ENCODE results near the gene SLC25A18.
"Not testable (repeated sequence)": the region's sequence is repeated elsewhere in the genome, so short reads cannot be mapped to it uniquely, and the experiment has no call there.

The SLC25A18 gene

DNA sequence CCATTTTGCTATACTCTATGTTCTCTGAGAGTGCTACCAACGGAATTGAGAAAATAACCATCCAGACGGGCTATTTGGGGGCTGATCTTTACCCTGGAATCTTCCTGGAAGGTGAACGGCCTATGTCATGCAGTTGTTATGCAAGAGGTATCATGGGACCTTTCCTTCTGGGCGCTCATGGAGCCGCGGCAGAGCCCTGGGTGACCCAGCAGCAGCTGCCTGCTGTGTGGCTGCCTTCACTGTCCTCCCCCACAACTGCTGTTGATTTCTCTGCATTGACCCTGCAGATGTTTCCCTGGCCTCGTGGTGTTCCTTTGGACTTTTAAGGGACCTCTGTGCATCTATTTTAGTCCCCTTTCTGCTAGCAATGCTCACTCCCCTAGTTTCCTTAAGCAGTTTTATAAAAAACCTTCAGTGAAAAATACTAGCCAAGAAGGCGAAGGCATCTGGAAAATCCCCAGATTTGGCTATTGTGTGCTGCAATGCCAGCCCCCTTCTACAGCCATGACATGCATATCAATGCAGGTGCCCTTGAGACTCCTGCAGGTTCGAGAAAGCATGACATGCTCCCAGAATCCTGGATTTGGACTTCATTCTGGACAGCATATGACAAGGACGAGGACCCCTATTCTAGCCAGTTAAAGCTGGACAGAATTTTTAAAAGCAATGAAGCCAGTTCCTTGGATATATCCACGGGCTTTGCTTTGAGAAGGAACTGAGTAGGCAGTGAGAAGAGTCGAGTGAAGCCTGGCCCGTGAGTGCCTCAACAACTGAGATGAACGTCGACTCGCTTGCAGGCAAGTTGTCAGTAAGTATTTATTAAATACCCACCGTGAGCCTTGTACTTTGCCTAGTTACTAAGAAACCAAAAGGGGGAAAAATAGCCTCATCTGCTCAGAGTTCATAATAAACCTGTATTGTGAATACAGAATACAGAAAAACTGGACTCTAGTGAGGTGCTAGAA lies at the start of gene SLC25A18:
Gene SLC25A18 (plus strand): TSS at position 593 of the 965 bp plus-strand sequence. CDS start 16,447 bp downstream, outside the sequence.
- DNase-seq (ENCODE audit: low read depth in 3 of 3, low spot score in 1 of 3) = no peak

GRCh38 chr22:17513612-17514011 lies 49.7 kb upstream of the SLC25A18 start:
- DNase-seq (ENCODE audit: low read depth in 3 of 3, low spot score in 1 of 3) = no peak

GRCh38 chr22:17514084-17514483 lies 49.2 kb upstream of the SLC25A18 start:
- no peak for DNase-seq (ENCODE audit: low read depth in 3 of 3, low spot score in 1 of 3)

- DNase-seq (ENCODE audit: low read depth in 3 of 3, low spot score in 1 of 3) = no peak
These were observed 44.9 kb upstream of the SLC25A18 start for GRCh38 chr22:17518406-17518805.

- not testable (repeated sequence) for DNase-seq (ENCODE audit: low read depth in 3 of 3, low spot score in 1 of 3)
These were observed 41.3 kb upstream of the SLC25A18 start for GRCh38 chr22:17521971-17522370.

GRCh38 chr22:17523925-17524324 lies 39.4 kb upstream of the SLC25A18 start:
- DNase-seq (ENCODE audit: low read depth in 3 of 3, low spot score in 1 of 3) = no peak

- DNase-seq (ENCODE audit: low read depth in 3 of 3, low spot score in 1 of 3) = no peak
These were observed 27.0 kb upstream of the SLC25A18 start for GRCh38 chr22:17536269-17536668.

GRCh38 chr22:17537155-17537554 lies 26.1 kb upstream of the SLC25A18 start:
- no peak for DNase-seq (ENCODE audit: low read depth in 3 of 3, low spot score in 1 of 3)

DNA sequence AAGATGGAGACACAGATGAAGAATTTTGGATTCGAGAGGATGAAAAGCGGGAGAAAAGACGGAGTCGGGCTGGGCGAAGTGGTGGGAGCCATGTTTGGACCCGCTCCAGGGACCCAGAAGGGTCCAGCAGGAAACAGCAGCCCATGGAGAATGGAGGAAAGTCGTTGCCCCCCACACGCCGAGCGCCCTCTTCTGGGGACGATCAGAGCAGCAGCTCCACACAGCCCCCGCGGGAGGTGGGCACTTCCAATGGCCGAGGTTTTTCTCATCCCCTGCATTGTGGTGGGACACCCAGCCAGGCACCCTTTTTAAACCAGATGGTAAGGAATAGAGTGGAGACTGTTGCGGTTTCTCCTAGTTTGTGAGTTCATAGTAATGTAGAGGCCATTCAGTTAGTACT lies 22.8 kb upstream of the SLC25A18 start:
- DNase-seq (ENCODE audit: low read depth in 3 of 3, low spot score in 1 of 3) = no peak

- DNase-seq (ENCODE audit: low read depth in 3 of 3, low spot score in 1 of 3) = no peak
These were observed 21.8 kb upstream of the SLC25A18 start for GRCh38 chr22:17541476-17541875.

DNA sequence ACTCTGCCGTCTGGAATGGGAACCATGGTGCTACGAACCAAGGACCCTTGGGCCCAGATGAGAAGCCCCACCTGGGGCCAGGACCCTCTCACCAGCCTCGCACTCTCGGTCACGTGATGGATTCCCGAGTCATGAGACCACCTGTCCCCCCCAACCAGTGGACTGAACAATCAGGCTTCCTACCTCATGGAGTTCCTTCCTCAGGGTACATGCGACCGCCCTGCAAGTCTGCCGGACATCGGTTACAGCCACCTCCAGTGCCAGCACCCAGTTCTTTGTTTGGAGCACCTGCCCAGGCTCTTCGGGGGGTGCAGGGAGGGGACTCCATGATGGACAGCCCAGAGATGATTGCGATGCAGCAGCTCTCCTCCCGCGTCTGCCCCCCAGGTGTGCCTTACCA lies 20.8 kb upstream of the SLC25A18 start:
- DNase-seq (ENCODE audit: low read depth in 3 of 3, low spot score in 1 of 3) = no peak

- no peak for DNase-seq (ENCODE audit: low read depth in 3 of 3, low spot score in 1 of 3)
These were observed 15.1 kb upstream of the SLC25A18 start for GRCh38 chr22:17548010-17548755.

DNA sequence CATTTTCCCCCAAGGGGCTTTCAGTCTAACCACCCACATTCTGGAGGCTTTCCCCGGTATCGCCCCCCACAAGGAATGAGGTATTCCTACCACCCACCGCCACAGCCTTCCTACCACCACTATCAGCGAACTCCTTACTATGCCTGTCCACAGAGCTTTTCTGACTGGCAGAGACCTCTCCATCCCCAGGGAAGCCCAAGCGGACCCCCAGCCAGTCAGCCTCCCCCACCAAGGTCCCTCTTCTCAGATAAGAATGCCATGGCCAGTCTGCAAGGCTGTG lies 14.6 kb upstream of the SLC25A18 start:
- no peak for DNase-seq (ENCODE audit: low read depth in 3 of 3, low spot score in 1 of 3)

GRCh38 chr22:17549183-17549582 lies 14.1 kb upstream of the SLC25A18 start:
- no peak for DNase-seq (ENCODE audit: low read depth in 3 of 3, low spot score in 1 of 3)

DNA sequence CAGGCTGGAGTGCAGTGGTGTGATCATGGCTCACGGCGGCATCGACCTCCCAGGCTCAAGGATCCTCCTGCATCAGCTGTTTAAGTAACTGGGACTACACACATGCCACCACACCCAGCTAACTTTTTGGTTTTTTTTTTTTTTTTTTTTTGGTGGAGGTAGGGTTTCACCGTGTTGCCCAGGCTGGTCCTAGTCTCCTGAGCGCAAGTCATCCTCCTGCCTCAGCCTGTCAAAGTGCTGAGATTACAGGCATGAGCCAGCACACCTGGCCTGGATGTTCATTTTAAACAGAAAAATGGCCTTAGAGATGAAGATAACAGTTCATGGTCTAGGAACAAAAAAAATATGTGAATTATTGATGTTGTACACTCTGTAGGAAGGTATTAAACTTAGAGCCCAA lies 13.6 kb upstream of the SLC25A18 start:
- no peak for DNase-seq (ENCODE audit: low read depth in 3 of 3, low spot score in 1 of 3)

GRCh38 chr22:17552737-17553136 lies 10.6 kb upstream of the SLC25A18 start:
- no peak for DNase-seq (ENCODE audit: low read depth in 3 of 3, low spot score in 1 of 3)

DNA sequence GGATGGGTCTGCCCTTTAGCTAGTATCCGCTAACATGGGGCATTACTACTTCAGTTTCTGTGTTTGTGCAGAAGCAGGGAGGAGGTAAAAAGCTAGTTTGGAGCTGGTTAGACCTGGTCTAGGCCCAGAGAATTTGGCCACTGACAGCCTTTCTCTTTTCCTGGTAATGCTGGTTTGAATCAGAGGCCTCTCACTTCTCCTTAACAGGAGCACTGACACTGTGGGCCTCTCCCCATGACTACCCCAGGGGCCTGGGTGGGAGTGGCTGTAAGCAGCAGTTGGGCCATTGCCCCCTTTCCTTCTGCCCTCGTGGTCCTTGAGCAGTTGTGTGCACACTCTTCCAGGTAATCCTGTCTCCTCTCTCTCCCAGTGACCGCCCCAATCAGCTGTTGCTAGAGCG lies 8.5 kb upstream of the SLC25A18 start:
- no peak for DNase-seq (ENCODE audit: low read depth in 3 of 3, low spot score in 1 of 3)

GRCh38 chr22:17559188-17559587 lies 4.1 kb upstream of the SLC25A18 start:
- no peak for DNase-seq (ENCODE audit: low read depth in 3 of 3, low spot score in 1 of 3)

GRCh38 chr22:17563936-17564391 lies 666 bp downstream of the SLC25A18 start:
- no peak for DNase-seq (ENCODE audit: low read depth in 3 of 3, low spot score in 1 of 3)

GRCh38 chr22:17566016-17566687 lies 2.9 kb downstream of the SLC25A18 start:
- DNase-seq (ENCODE audit: low read depth in 3 of 3, low spot score in 1 of 3) = not testable (repeated sequence)

DNA sequence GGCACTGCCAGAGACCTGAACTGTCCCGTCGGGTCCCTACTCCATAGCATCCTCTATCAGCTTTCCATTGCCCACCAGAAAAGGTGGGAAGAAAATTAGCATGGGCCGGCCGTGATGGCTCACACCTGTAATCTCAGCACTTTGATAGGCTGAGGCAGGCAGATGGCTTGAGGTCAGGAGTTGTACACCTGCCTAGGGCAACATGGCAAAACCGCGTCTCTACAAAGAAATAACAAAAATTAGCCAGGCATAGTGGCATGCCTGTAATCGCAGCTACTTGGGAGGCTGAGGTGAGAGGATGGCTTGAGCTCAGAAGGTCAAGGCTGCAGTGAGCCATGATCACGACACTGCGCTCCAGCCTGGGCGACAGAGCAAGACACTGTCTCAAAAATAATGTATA lies 3.5 kb downstream of the SLC25A18 start:
- DNase-seq (ENCODE audit: low read depth in 3 of 3, low spot score in 1 of 3) = no peak
